IMR-90 (cell line): Measurements from ENCODE around the gene TCEA2. TPM values are rescaled to one million over a fixed set of nuclear protein-coding genes. Genes with fewer than 3 reads are reported as not detected.
A peak's percentile ranks its signal among the peaks of the same experiment; 100 is the strongest.

Experiments
- ATAC-seq: fragments of 200-7000 bp; cut with Tn5 transposase; 2 replicates; pipeline ENCODE4 v1.9.1; 2020; ENCODE audit warnings: low read depth, mild to moderate bottlenecking, moderate library complexity
- BruUV-seq: library from RNA; stranded (reverse); fragments of 400-500 nt; replicated peaks from 2 replicates; lab custom pipeline; 2021; lab: Mats Ljungman, UMichigan
- CTCF ChIA-PET: fragments of 300-600 bp; formaldehyde crosslinking; extraction: SDS; loops from one replicate; lab custom pipeline; 2021; ENCODE audit warnings: antibody characterized with exemption; lab: Yijun Ruan, JAX
- POLR2A ChIA-PET: fragments of 300-600 bp; sonication (Branson Sonifier 250); formaldehyde crosslinking; loops from one replicate; lab custom pipeline; 2022; ENCODE audit warnings: antibody characterized with exemption; ENCODE audit not compliant: unreplicated experiment; lab: Charles Lee
- DNase-seq: peaks from one replicate; pipeline ENCODE4 v3.0.0; 2013
- H2AFZ ChIP-seq: replicated peaks from 2 replicates; pipeline ENCODE3; 2013; ENCODE audit warnings: low read length, mild to moderate bottlenecking; ENCODE audit not compliant: poor library complexity
- H2AK5ac ChIP-seq: 2 replicates; pipeline ENCODE4 v1.6.1; 2013; ENCODE audit warnings: low read depth, low read length, inconsistent platforms
- H2AK9ac ChIP-seq: replicated peaks from 2 replicates; pipeline ENCODE3; 2013; ENCODE audit warnings: mild to moderate bottlenecking, low read depth, low read length, moderate library complexity; ENCODE audit not compliant: poor library complexity
- H2BK120ac ChIP-seq: 2 replicates; pipeline ENCODE4 v1.6.1; 2013; ENCODE audit warnings: low read depth, low read length, inconsistent platforms
- H2BK15ac ChIP-seq: 3 replicates; pipeline ENCODE4 v1.6.1; 2013; ENCODE audit warnings: low read depth, low read length, inconsistent platforms
- H2BK20ac ChIP-seq: 2 replicates; pipeline ENCODE4 v1.6.1; 2013; ENCODE audit warnings: low read depth, mild to moderate bottlenecking, inconsistent platforms, low read length, moderate library complexity
- H2BK5ac ChIP-seq: 2 replicates; pipeline ENCODE4 v1.6.1; 2013; ENCODE audit warnings: mild to moderate bottlenecking, low read depth, low read length, inconsistent platforms; ENCODE audit not compliant: poor library complexity, severe bottlenecking
- H3K14ac ChIP-seq: replicated peaks from 2 replicates; pipeline ENCODE4 v1.6.1; 2013; ENCODE audit warnings: low read depth, low read length, inconsistent platforms
- H3K18ac ChIP-seq: 2 replicates; pipeline ENCODE4 v1.6.1; 2013; ENCODE audit warnings: low read depth, low read length, control low read depth
- H3K23ac ChIP-seq: 2 replicates; pipeline ENCODE4 v1.6.1; 2013; ENCODE audit warnings: low read depth, low read length, inconsistent platforms
- H3K27ac ChIP-seq: 2 replicates; pipeline ENCODE4 v1.5.1; 2013; ENCODE audit warnings: mild to moderate bottlenecking, control low read depth, low read length; ENCODE audit not compliant: insufficient read depth
- H3K27me3 ChIP-seq: 2 replicates; pipeline ENCODE4 v1.6.1; 2013; ENCODE audit warnings: low read length; ENCODE audit not compliant: control insufficient read depth, insufficient read depth
- H3K36me3 ChIP-seq: 2 replicates; pipeline ENCODE4 v1.6.1; 2013; ENCODE audit warnings: low read length, mixed read lengths; ENCODE audit not compliant: control insufficient read depth, insufficient read depth
- H3K4ac ChIP-seq: 2 replicates; pipeline ENCODE4 v1.6.1; 2013; ENCODE audit warnings: low read depth, low read length, inconsistent platforms
- H3K4me1 ChIP-seq: 2 replicates; pipeline ENCODE4 v1.6.1; 2013; ENCODE audit warnings: low read length, mixed read lengths; ENCODE audit not compliant: control insufficient read depth, insufficient read depth
- H3K4me2 ChIP-seq: 2 replicates; pipeline ENCODE4 v1.6.1; 2013; ENCODE audit warnings: low read depth, mild to moderate bottlenecking, control low read depth, low read length, moderate library complexity
- H3K4me3 ChIP-seq: 2 replicates; pipeline ENCODE4 v1.5.1; 2013; ENCODE audit warnings: low read depth, mild to moderate bottlenecking, control low read depth, low read length, moderate library complexity; ENCODE audit not compliant: insufficient read depth
- H3K56ac ChIP-seq: 2 replicates; pipeline ENCODE4 v1.6.1; 2013; ENCODE audit warnings: low read length, inconsistent platforms; ENCODE audit not compliant: insufficient read depth; ENCODE audit errors: extremely low read depth
- H3K79me1 ChIP-seq, 2 experiments: 2 replicates each; pipeline ENCODE4 v1.6.1; 2013; ENCODE audit warnings: low read length in 2 of 2, inconsistent platforms in 1 of 2, low read depth in 1 of 2
- H3K9ac ChIP-seq: 2 replicates; pipeline ENCODE4 v1.6.1; 2013; ENCODE audit warnings: low read depth, low read length, control low read depth
- H3K9me1 ChIP-seq: 2 replicates; pipeline ENCODE4 v1.6.1; 2013; ENCODE audit warnings: low read length, inconsistent platforms; ENCODE audit not compliant: insufficient read depth
- H3K9me3 ChIP-seq: 2 replicates; pipeline ENCODE4 v1.6.1; 2013; ENCODE audit warnings: low read length; ENCODE audit not compliant: control insufficient read depth, insufficient read depth
- H4K20me1 ChIP-seq: 2 replicates; pipeline ENCODE4 v1.6.1; 2013; ENCODE audit warnings: low read length, inconsistent platforms; ENCODE audit not compliant: insufficient read depth
- H4K5ac ChIP-seq: 2 replicates; pipeline ENCODE4 v1.6.1; 2013; ENCODE audit warnings: mild to moderate bottlenecking, low read depth, low read length, control low read depth
- H4K8ac ChIP-seq, 2 experiments: 2 replicates each; pipeline ENCODE4 v1.6.1; 2013; ENCODE audit warnings: low read depth in 2 of 2, low read length in 2 of 2, control low read depth in 1 of 2, inconsistent platforms in 1 of 2
- H4K91ac ChIP-seq: 2 replicates; pipeline ENCODE4 v1.6.1; 2013; ENCODE audit warnings: low read depth, low read length, inconsistent platforms; ENCODE audit not compliant: insufficient read depth
- BHLHE40 ChIP-seq: fragments of 150-350 bp; IDR thresholded peaks from 2 replicates; pipeline ENCODE4 v1.6.1; 2016; ENCODE audit warnings: mild to moderate bottlenecking, low read depth, low read length
- CEBPB ChIP-seq: IDR thresholded peaks from 2 replicates; pipeline ENCODE4 v1.6.1; 2012; ENCODE audit warnings: low read depth, low read length, improper control_type of control experiment
- CHD1 ChIP-seq: IDR thresholded peaks from 2 replicates; pipeline ENCODE4 v1.6.1; 2012; ENCODE audit warnings: low read depth, low read length, improper control_type of control experiment
- CTCF ChIP-seq: conservative IDR thresholded peaks from 2 replicates; pipeline ENCODE4 v1.5.1; 2012; ENCODE audit warnings: mild to moderate bottlenecking, low read depth, low read length, improper control_type of control experiment
- MAZ ChIP-seq: IDR thresholded peaks from 2 replicates; pipeline ENCODE4 v1.6.1; 2012; ENCODE audit warnings: low read depth, mild to moderate bottlenecking, low read length, improper control_type of control experiment, moderate library complexity, borderline replicate concordance
- MXI1 ChIP-seq: IDR thresholded peaks from 2 replicates; pipeline ENCODE4 v1.6.1; 2012; ENCODE audit warnings: low read depth, mild to moderate bottlenecking, low read length, moderate library complexity, borderline replicate concordance
- POLR2A ChIP-seq: IDR thresholded peaks from 2 replicates; pipeline ENCODE4 v1.6.1; 2012; ENCODE audit warnings: mild to moderate bottlenecking, low read depth, low read length
- RAD21 ChIP-seq: IDR thresholded peaks from 2 replicates; pipeline ENCODE4 v1.6.1; 2012; ENCODE audit warnings: low read length, improper control_type of control experiment
- RFX5 ChIP-seq: IDR thresholded peaks from 2 replicates; pipeline ENCODE4 v1.8.0; 2012; ENCODE audit warnings: low read depth, mild to moderate bottlenecking, low read length, moderate library complexity
- WGBS, 2 experiments: methylation state at CpG; one replicate each; pipeline versions ENCODE4 v1.1.5 to v1.1.7; 2013; ENCODE audit warnings: missing lambda C conversion rate in 2 of 2; ENCODE audit not compliant: insufficient read length in 1 of 2; ENCODE audit errors: extremely low coverage in 2 of 2; 5-methylcytosine and 5-hydroxymethylcytosine counted together
- dilution Hi-C: fragments of 300-500 bp; cut with HindIII; formaldehyde crosslinking; loops from one replicate; pipeline ENCODE4 v1.14.3; 2018; ENCODE audit warnings: low sequenced_read_pairs; ENCODE audit not compliant: unreplicated experiment
- in situ Hi-C: fragments of 300-500 bp; cut with MboI; formaldehyde crosslinking; loops from 3 replicates; pipeline ENCODE4 v1.14.3; 2019; ENCODE audit warnings: low sequenced_read_pairs, inconsistent platforms, mixed read lengths
- intact Hi-C: fragments of 100-400 bp; cut with micrococcal nuclease; formaldehyde crosslinking; loops from 2 replicates; pipeline ENCODE4 v1.10.0; 2022
- polyA plus RNA-seq, 3 experiments: library from polyadenylated mRNA; depleted of rRNA; stranded (reverse); fragments of >200 nt; gene quantifications; 2 replicates each; pipeline ENCODE4 v1.2.3, GENCODE V29; 2012; ENCODE audit warnings: low replicate concordance in 1 of 3
- total RNA-seq: library from RNA; depleted of rRNA; stranded (reverse); fragments of >200 nt; gene quantifications from 2 replicates; pipeline ENCODE4 v1.2.3, GENCODE V29; 2012

The TCEA2 gene
- total and polyA plus RNA-seq, 2 of the 4 experiments (the other 2 are of a cell fraction), result 9.3 to 30.0 TPM

GRCh38 chr20:64067005-64067632, 4.1 kb downstream of the TCEA2 start:
- peaks cover 9 to 35% of the 10 kb centered on the region in 2 experiments; a peak in 3 of 4 replicates for H3K79me1 ChIP-seq
- peaks cover 15% of the 10 kb centered on the region for H4K20me1 ChIP-seq
- no peak for ATAC-seq
- no peaks in the 10 kb centered on the region for H3K27me3 ChIP-seq
- no peak overlapping the region for H2BK20ac ChIP-seq
- in situ Hi-C loops (no loop called here), dilution Hi-C loops (no loop called here), intact Hi-C loops (no loop called here)
- TF ChIP-seq CTCF (no peak), BHLHE40 (no peak), CEBPB (no peak), CHD1 (no peak), RFX5 (no peak), POLR2A (no peak), RAD21 (no peak), MXI1 (no peak), MAZ (no peak)
- H3K18ac ChIP-seq, result no peak overlapping the region
- H3K56ac ChIP-seq, result no peak overlapping the region
- no peak overlapping the region for H3K23ac ChIP-seq
- no TSS peak for BruUV-seq
- no peak overlapping the region for H4K91ac ChIP-seq
- H3K4ac ChIP-seq, result no peak overlapping the region
- no peak overlapping the region for H2AK5ac ChIP-seq
- DNase-seq, result no peak
- peaks cover 5% of the 10 kb centered on the region; the same call in 1 of the 2 replicates for H3K36me3 ChIP-seq
- ChIA-PET POLR2A (no interaction called here), CTCF (no interaction called here)
- H3K27ac ChIP-seq, result no peak overlapping the region
- H3K4me3 ChIP-seq, result no peak overlapping the region
- H2AFZ ChIP-seq, result no peak overlapping the region
- no peak overlapping the region for H4K8ac ChIP-seq
- peaks cover 25% of the 10 kb centered on the region for H3K4me1 ChIP-seq
- H3K4me2 ChIP-seq, result no peak overlapping the region
- no peak overlapping the region for H2BK120ac ChIP-seq
- no peak overlapping the region for H3K14ac ChIP-seq
- no peaks in the 10 kb centered on the region for H3K9me3 ChIP-seq
- H2AK9ac ChIP-seq, result peak overlapping the region; percentile 81
- no peak overlapping the region for H3K9ac ChIP-seq
- H3K9me1 ChIP-seq, result peaks cover 16% of the 10 kb centered on the region
- H2BK15ac ChIP-seq, result no peak overlapping the region; the same call in 2 of the 3 replicates
- H2BK5ac ChIP-seq, result no peak overlapping the region
- 94% methylated on average over 5 of the region's 6 CpGs; no CpG with 5 or more reads in 1 of the 2 experiments for WGBS, 2 experiments
- H4K5ac ChIP-seq, result no peak overlapping the region
